ENCODE results near the gene RHBDL1. TPM values are rescaled to one million over a fixed set of nuclear protein-coding genes. Genes with fewer than 3 reads are reported as not detected.
A peak's percentile ranks its signal among the peaks of the same experiment; 100 is the strongest.

RHBDL1 gene
- total and polyA plus RNA-seq, 9 of the 15 experiments (the other 6 are each of a cell fraction or from before 2014, with no cell fraction given), result 0.03 to 5.6 (median 1.3) TPM; not detected in 1

DNA sequence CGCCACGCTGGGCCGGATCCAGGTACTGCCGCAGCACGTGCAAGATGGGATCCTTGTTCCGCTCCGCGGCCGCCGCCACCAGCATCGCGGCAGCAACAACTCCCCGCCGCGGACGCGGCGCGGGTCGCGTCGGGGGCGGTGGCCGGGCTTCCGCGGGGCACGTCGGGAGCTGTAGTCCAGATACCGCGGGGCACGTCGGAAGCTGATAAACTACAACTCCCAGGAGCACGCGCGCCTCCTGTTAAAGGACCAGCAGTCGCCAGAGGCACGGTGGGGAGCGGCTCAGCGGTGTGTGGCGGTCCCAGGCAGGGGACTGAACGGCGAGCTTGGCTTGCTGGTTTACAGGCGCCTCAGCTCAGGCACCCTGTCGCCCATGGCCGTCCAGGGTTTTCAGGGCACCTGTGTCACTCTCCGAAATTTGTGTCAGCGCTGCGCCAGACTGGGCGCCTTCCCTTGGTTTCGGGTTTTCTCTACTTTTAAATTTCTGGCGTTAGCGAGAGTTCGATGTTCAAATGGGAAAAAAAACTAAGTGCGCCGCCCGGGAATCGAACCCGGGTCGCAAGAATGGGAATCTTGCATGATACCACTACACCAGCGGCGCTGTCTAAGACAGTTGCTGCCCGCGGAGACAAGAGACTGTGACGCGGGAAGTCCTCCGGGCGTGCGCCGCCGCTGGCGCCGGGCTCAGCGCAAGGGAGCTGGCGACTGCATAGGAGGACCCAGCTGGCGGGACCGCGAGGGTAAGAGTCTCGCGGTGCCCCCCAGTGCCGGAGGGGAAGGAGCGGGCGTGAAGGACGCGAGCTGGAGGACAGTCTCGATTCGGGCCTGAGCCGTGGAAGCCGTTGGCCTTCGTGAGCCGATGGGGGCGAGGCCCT is 39.0 kb upstream of the RHBDL1 start, which contains the start of gene METTL26 (continued):
- TF ChIP-seq RNF219 (CRISPR knock-in tag; IDR thresholded peaks at IDR 0.05) (no peak), MNT (conservative IDR thresholded peaks at IDR 0.05) (peak; percentile 89 to 97), ZNF165 (CRISPR knock-in tag; IDR thresholded peaks at IDR 0.05; ENCODE audit: borderline replicate concordance) (no peak), MBD1 (CRISPR knock-in tag; IDR thresholded peaks at IDR 0.05) (no peak), ZNF77 (CRISPR knock-in tag; IDR thresholded peaks at IDR 0.05) (no peak), ZNF830 (CRISPR knock-in tag; IDR thresholded peaks at IDR 0.05) (no peak), TCF7 (IDR thresholded peaks at IDR 0.05; ENCODE audit: borderline replicate concordance) (no peak; the same call in 1 of the 2 replicates), NR2C2 (CRISPR knock-in tag; IDR thresholded peaks at IDR 0.05) (peak; percentile 87), NR2C2 (tag; IDR thresholded peaks at IDR 0.05) (peak; percentile 97), SREBF1 (IDR thresholded peaks at IDR 0.05; ENCODE audit: borderline replicate concordance, low read depth, low read length) (peak; percentile 69; the same call in 1 of the 2 replicates), MCM3 (IDR thresholded peaks at IDR 0.05) (no peak), NKRF (IDR thresholded peaks at IDR 0.05; ENCODE audit: borderline replicate concordance) (peak; percentile 79; the same call in 1 of the 2 replicates)
- TF ChIP-seq, protein P1, sequence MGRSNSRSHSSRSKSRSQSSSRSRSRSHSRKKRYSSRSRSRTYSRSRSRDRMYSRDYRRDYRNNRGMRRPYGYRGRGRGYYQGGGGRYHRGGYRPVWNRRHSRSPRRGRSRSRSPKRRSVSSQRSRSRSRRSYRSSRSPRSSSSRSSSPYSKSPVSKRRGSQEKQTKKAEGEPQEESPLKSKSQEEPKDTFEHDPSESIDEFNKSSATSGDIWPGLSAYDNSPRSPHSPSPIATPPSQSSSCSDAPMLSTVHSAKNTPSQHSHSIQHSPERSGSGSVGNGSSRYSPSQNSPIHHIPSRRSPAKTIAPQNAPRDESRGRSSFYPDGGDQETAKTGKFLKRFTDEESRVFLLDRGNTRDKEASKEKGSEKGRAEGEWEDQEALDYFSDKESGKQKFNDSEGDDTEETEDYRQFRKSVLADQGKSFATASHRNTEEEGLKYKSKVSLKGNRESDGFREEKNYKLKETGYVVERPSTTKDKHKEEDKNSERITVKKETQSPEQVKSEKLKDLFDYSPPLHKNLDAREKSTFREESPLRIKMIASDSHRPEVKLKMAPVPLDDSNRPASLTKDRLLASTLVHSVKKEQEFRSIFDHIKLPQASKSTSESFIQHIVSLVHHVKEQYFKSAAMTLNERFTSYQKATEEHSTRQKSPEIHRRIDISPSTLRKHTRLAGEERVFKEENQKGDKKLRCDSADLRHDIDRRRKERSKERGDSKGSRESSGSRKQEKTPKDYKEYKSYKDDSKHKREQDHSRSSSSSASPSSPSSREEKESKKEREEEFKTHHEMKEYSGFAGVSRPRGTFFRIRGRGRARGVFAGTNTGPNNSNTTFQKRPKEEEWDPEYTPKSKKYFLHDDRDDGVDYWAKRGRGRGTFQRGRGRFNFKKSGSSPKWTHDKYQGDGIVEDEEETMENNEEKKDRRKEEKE (IDR thresholded peaks at IDR 0.05; ENCODE audit: borderline replicate concordance in 1 of 2, control insufficient read depth in 1 of 2, low read depth in 2 of 2, low read length in 1 of 2), result 0 out of 4 replicates have a peak, but pooled peaks of 1 of the 2 experiments have one; percentile 69

Measured in K562 (cell line).